H1 (cell line): ENCODE measurements around the gene ZFAND2B. TPM values are rescaled to one million over a fixed set of nuclear protein-coding genes. Genes with fewer than 3 reads are reported as not detected.

Experiments
- CTCF ChIA-PET: fragments of 300-600 bp; sonication (Branson Sonifier 250); formaldehyde crosslinking; loops from one replicate; lab custom pipeline; 2021; ENCODE audit not compliant: partially characterized antibody; lab: Charles Lee
- POLR2A ChIA-PET: fragments of 300-600 bp; sonication (Branson Sonifier 250); formaldehyde crosslinking; loops from one replicate; lab custom pipeline; 2021; ENCODE audit warnings: inconsistent platforms; ENCODE audit not compliant: partially characterized antibody; lab: Charles Lee
- DNase-seq, 2 experiments: peaks; one replicate each; pipeline versions ENCODE4 v3.0.0 to v3.0.0-alpha.2; 2010 to 2022; ENCODE audit warnings: low spot score in 2 of 2, low read depth in 1 of 2, mixed read lengths in 1 of 2
- FAIRE-seq: peaks from 2 replicates; lab custom pipeline; 2011; peaks lifted over from hg19 to GRCh38; lab: Jason Lieb, UNC
- H2AFZ ChIP-seq: 2 replicates; pipeline ENCODE4 v1.8.1; 2012; ENCODE audit warnings: low read length, inconsistent platforms
- H2AK5ac ChIP-seq: 2 replicates; pipeline ENCODE4 v1.6.1; 2013; ENCODE audit warnings: low read depth, low read length
- H2BK120ac ChIP-seq: replicated peaks from 2 replicates; pipeline ENCODE3; 2013; ENCODE audit warnings: low read depth, low read length, inconsistent platforms
- H2BK12ac ChIP-seq: 2 replicates; pipeline ENCODE4 v1.6.1; 2013; ENCODE audit warnings: low read depth, low read length
- H2BK15ac ChIP-seq: 2 replicates; pipeline ENCODE4 v1.6.1; 2013; ENCODE audit warnings: low read length
- H2BK20ac ChIP-seq: 2 replicates; pipeline ENCODE4 v1.6.1; 2013; ENCODE audit warnings: low read length
- H2BK5ac ChIP-seq: 2 replicates; pipeline ENCODE4 v1.6.1; 2013; ENCODE audit warnings: low read depth, low read length
- H3K14ac ChIP-seq: 2 replicates; pipeline ENCODE4 v1.6.1; 2013; ENCODE audit warnings: inconsistent platforms; ENCODE audit not compliant: insufficient read length
- H3K18ac ChIP-seq: 2 replicates; pipeline ENCODE4 v1.6.1; 2013; ENCODE audit warnings: low read length; ENCODE audit errors: extremely low read depth
- H3K23ac ChIP-seq: 2 replicates; pipeline ENCODE4 v1.6.1; 2013; ENCODE audit warnings: inconsistent platforms; ENCODE audit not compliant: insufficient read length
- H3K23me2 ChIP-seq: 2 replicates; pipeline ENCODE4 v1.6.1; 2013; ENCODE audit warnings: low read depth, low read length
- H3K27ac ChIP-seq: 2 replicates; pipeline ENCODE4 v1.6.1; 2011; ENCODE audit warnings: low read depth, low read length, inconsistent platforms
- H3K27me3 ChIP-seq, 4 experiments: replicated peaks in 1 of 4; 1 replicate in 1 of 4; 2 replicates in 3 of 4; pipeline versions ENCODE4 v1.6.1 to v1.8.1; 2011 to 2013; ENCODE audit warnings: low read length in 3 of 4, mild to moderate bottlenecking in 3 of 4, inconsistent platforms in 2 of 4, mixed read lengths in 2 of 4, moderate library complexity in 1 of 4; ENCODE audit not compliant: control insufficient read depth in 3 of 4, insufficient read depth in 3 of 4; ENCODE audit errors: extremely low read depth in 1 of 4
- H3K36me3 ChIP-seq, 4 experiments: 2 replicates each; pipeline versions ENCODE4 v1.6.1 to v1.8.1; 2011 to 2013; ENCODE audit warnings: mild to moderate bottlenecking in 4 of 4, low read length in 3 of 4, moderate library complexity in 2 of 4, control low read depth in 1 of 4, inconsistent platforms in 1 of 4; ENCODE audit not compliant: insufficient read depth in 4 of 4, control insufficient read depth in 2 of 4
- H3K4ac ChIP-seq: replicated peaks from 2 replicates; pipeline ENCODE3; 2013; ENCODE audit warnings: low read length, low read depth, mixed read lengths, inconsistent platforms; ENCODE audit not compliant: insufficient read length
- H3K4me1 ChIP-seq, 4 experiments: replicated peaks in 1 of 4; 1 replicate in 1 of 4; 2 replicates in 3 of 4; pipeline versions ENCODE4 v1.6.1 to v1.8.1; 2011 to 2013; ENCODE audit warnings: low read length in 3 of 4, inconsistent platforms in 2 of 4, mixed read lengths in 1 of 4; ENCODE audit not compliant: insufficient read depth in 4 of 4, control insufficient read depth in 3 of 4
- H3K4me2 ChIP-seq, 2 experiments: 2 replicates each; pipeline versions ENCODE4 v1.6.1 to v1.8.1; 2011 to 2013; ENCODE audit warnings: low read depth in 2 of 2, low read length in 2 of 2, control low read depth in 1 of 2, inconsistent platforms in 1 of 2, mild to moderate bottlenecking in 1 of 2; ENCODE audit not compliant: insufficient read depth in 1 of 2
- H3K4me3 ChIP-seq, 4 experiments: fragments of 200-600, 300-600 bp in 1 of 4; sonication (generic), shearing (Covaris generic), sonication (Bioruptor Twin) in 1 of 4; 2 replicates each; pipeline versions ENCODE4 v1.5.1 to v1.8.1; 2011 to 2016; ENCODE audit warnings: low read length in 4 of 4, low read depth in 3 of 4, control low read depth in 2 of 4, inconsistent platforms in 2 of 4, mild to moderate bottlenecking in 2 of 4, mixed read lengths in 1 of 4, moderate library complexity in 1 of 4; ENCODE audit not compliant: insufficient read depth in 2 of 4; ENCODE audit errors: extremely low read depth in 1 of 4
- H3K56ac ChIP-seq: replicated peaks from 2 replicates; pipeline ENCODE3; 2013; ENCODE audit warnings: low read depth, mild to moderate bottlenecking, mixed read lengths, low read length, inconsistent platforms; ENCODE audit not compliant: insufficient read length
- H3K79me1 ChIP-seq: 2 replicates; pipeline ENCODE4 v1.6.1; 2013; ENCODE audit warnings: low read depth, low read length, control low read depth
- H3K79me2 ChIP-seq, 2 experiments: 2 replicates each; pipeline versions ENCODE4 v1.6.1 to v1.8.1; 2012 to 2013; ENCODE audit warnings: low read length in 2 of 2, mild to moderate bottlenecking in 2 of 2, inconsistent platforms in 1 of 2; ENCODE audit not compliant: insufficient read depth in 2 of 2, control insufficient read depth in 1 of 2
- H3K9ac ChIP-seq, 4 experiments: replicated peaks in 1 of 4; 1 replicate in 1 of 4; 2 replicates in 3 of 4; pipeline versions ENCODE4 v1.6.1 to v1.8.1; 2011 to 2013; ENCODE audit warnings: low read depth in 3 of 4, low read length in 3 of 4, control low read depth in 2 of 4, mild to moderate bottlenecking in 2 of 4, moderate library complexity in 2 of 4, inconsistent platforms in 1 of 4; ENCODE audit errors: extremely low read depth in 1 of 4
- H3K9me3 ChIP-seq, 2 experiments: 2 replicates each; pipeline versions ENCODE4 v1.6.1 to v1.8.1; 2012 to 2013; ENCODE audit warnings: mild to moderate bottlenecking in 2 of 2, moderate library complexity in 2 of 2, control low read depth in 1 of 2, inconsistent platforms in 1 of 2, low read depth in 1 of 2, low read length in 1 of 2, mixed read lengths in 1 of 2; ENCODE audit not compliant: insufficient read depth in 2 of 2
- H4K20me1 ChIP-seq, 2 experiments: replicated peaks in 1 of 2; 2 replicates each; pipeline versions ENCODE3 to v1.8.1; 2011 to 2013; ENCODE audit warnings: inconsistent platforms in 2 of 2, low read length in 2 of 2, mild to moderate bottlenecking in 1 of 2; ENCODE audit not compliant: insufficient read depth in 2 of 2, control insufficient read depth in 1 of 2
- H4K5ac ChIP-seq: 2 replicates; pipeline ENCODE4 v1.6.1; 2013; ENCODE audit warnings: low read length, low read depth, mixed read lengths, inconsistent platforms; ENCODE audit not compliant: insufficient read length
- H4K8ac ChIP-seq: 2 replicates; pipeline ENCODE4 v1.8.0; 2013; ENCODE audit warnings: mild to moderate bottlenecking, moderate library complexity, low read length, inconsistent platforms; ENCODE audit not compliant: insufficient read depth; ENCODE audit errors: extremely low read depth
- H4K91ac ChIP-seq: replicated peaks from 2 replicates; pipeline ENCODE3; 2013; ENCODE audit warnings: low read length, mixed read lengths, inconsistent platforms; ENCODE audit not compliant: insufficient read length
- BRCA1 ChIP-seq: IDR thresholded peaks from 2 replicates; pipeline ENCODE4 v1.6.1; 2012; ENCODE audit warnings: low read depth, low read length, improper control_type of control experiment
- CBX5 ChIP-seq: fragments of 300-800, 300-1000 bp; sonication (generic); IDR thresholded peaks from 2 replicates; pipeline ENCODE4 v1.7.1; 2016; ENCODE audit warnings: antibody characterized with exemption, low read length, low read depth
- EZH2 ChIP-seq: fragments of 200-600 bp; sonication (generic); IDR thresholded peaks from 2 replicates; pipeline ENCODE4 v1.7.1; 2012; ENCODE audit warnings: low read depth, mild to moderate bottlenecking, moderate library complexity, low read length, inconsistent platforms; ENCODE audit not compliant: severe bottlenecking
- FOSL1 ChIP-seq: IDR thresholded peaks from 2 replicates; pipeline ENCODE4 v1.6.1; 2011; ENCODE audit warnings: mild to moderate bottlenecking, low read depth, low read length, moderate library complexity; ENCODE audit not compliant: insufficient read depth
- HDAC2 ChIP-seq, 2 experiments: fragments of 300-600 bp in 1 of 2; sonication (generic) in 1 of 2; IDR thresholded peaks; 2 replicates each; pipeline ENCODE4 v1.6.1; 2011 to 2012; ENCODE audit warnings: low read depth in 2 of 2, low read length in 2 of 2, mild to moderate bottlenecking in 2 of 2, moderate library complexity in 2 of 2, borderline replicate concordance in 1 of 2, inconsistent platforms in 1 of 2
- NANOG ChIP-seq: IDR thresholded peaks from 2 replicates; pipeline ENCODE4 v1.6.1; 2011; ENCODE audit warnings: low read length, low read depth, mild to moderate bottlenecking, inconsistent platforms; ENCODE audit not compliant: insufficient read depth, poor library complexity, severe bottlenecking
- POLR2A ChIP-seq, 2 experiments: IDR thresholded peaks; 1 replicate in 1 of 2; 2 replicates in 1 of 2; pipeline ENCODE4 v1.6.1; 2011; ENCODE audit warnings: low read depth in 2 of 2, low read length in 2 of 2, mild to moderate bottlenecking in 2 of 2; ENCODE audit errors: control extremely low read depth in 1 of 2
- RAD21 ChIP-seq, 2 experiments: IDR thresholded peaks in 1 of 2; conservative IDR thresholded peaks in 1 of 2; 2 replicates each; pipeline ENCODE4 v1.6.1; 2011; ENCODE audit warnings: low read depth in 2 of 2, low read length in 2 of 2, improper control_type of control experiment in 1 of 2, inconsistent platforms in 1 of 2, mild to moderate bottlenecking in 1 of 2, moderate library complexity in 1 of 2
- SP1 ChIP-seq: IDR thresholded peaks from 2 replicates; pipeline ENCODE4 v1.6.1; 2011; ENCODE audit warnings: low read depth, low read length
- SP2 ChIP-seq: IDR thresholded peaks from 2 replicates; pipeline ENCODE4 v1.6.1; 2012; ENCODE audit warnings: mild to moderate bottlenecking, low read length, inconsistent platforms
- WGBS, 2 experiments: shearing (Covaris generic) in 1 of 2; methylation state at CpG; one replicate each; pipeline versions ENCODE4 v1.1.6 to v1.1.7; 2013 to 2015; ENCODE audit warnings: low lambda C conversion rate in 2 of 2, mixed read lengths in 2 of 2, inconsistent platforms in 1 of 2, low coverage in 1 of 2, missing lambda C conversion rate in 1 of 2; ENCODE audit not compliant: insufficient replicate concordance in 2 of 2, insufficient coverage in 1 of 2, insufficient read length in 1 of 2; ENCODE audit errors: extremely low coverage in 1 of 2, missing lambda C conversion rate in 1 of 2; 5-methylcytosine and 5-hydroxymethylcytosine counted together
- polyA plus RNA-seq, 7 experiments: library from polyadenylated mRNA; depleted of rRNA in 3 of 7; stranded (reverse) in 5 of 7; unstranded in 2 of 7; fragments of >200 nt in 5 of 7; fragments of 200-250 nt in 2 of 7; gene quantifications; 1 replicate in 5 of 7; 2 replicates in 1 of 7; 4 replicates in 1 of 7; pipeline versions ENCODE4 v1.2.1 to v1.2.3, GENCODE V29; 2011 to 2013; ENCODE audit warnings: missing spikeins in 2 of 7, mixed read lengths in 2 of 7
- total RNA-seq: library from RNA; stranded (reverse); fragmentation: NEBNext Ultra II Directional; extraction: Animal tissue kit (Norgen Biotek cat#: 25700); gene quantifications from 2 replicates; pipeline ENCODE4 v1.2.1, GENCODE V29; 2021
- TF ChIP-seq, protein P1 (sequence below), 3 experiments: IDR thresholded peaks; 1 replicate in 2 of 3; 2 replicates in 1 of 3; pipeline versions ENCODE4 v1.5.1 to v1.6.1; 2011; ENCODE audit warnings: low read length in 3 of 3, mild to moderate bottlenecking in 3 of 3, inconsistent platforms in 2 of 3, low read depth in 1 of 3, moderate library complexity in 1 of 3; ENCODE audit not compliant: insufficient read depth in 1 of 3; ENCODE audit errors: control extremely low read depth in 1 of 3

The ZFAND2B gene
- total and polyA plus RNA-seq, 2 of the 8 experiments (the other 6 are each of a cell fraction or from before 2014, with no cell fraction given), result 16.0 to 17.9 TPM

DNA sequence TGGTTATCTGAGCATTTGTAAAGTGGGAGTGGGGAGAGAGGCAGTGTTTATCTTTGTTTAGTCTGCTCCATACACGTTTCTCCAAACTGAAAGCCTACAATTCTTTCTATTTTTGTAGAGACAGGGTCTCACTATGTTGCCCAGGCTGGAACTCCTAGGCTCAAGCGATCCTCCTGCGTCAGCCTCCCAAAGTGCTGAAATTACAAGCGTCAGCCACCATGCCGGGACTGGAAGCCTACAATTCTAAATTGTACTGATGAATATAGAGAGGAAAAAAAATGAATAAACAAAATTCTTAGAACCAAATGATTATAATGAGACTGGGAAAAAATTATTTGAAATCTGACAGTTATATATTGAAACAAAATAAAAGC, 1.4 kb upstream of the ZFAND2B start:
- no peak overlapping the region for H3K14ac ChIP-seq
- no peak for TF ChIP-seq SP2
- no peak for TF ChIP-seq POLR2A (IDR thresholded peaks at IDR 0.05; ENCODE audit: control extremely low read depth in 1 of 2, low read depth in 2 of 2, low read length in 2 of 2)
- no peak for TF ChIP-seq NANOG
- no peak for TF ChIP-seq RAD21 (IDR thresholded peaks at IDR 0.05 in 1 of 2, conservative IDR thresholded peaks at IDR 0.05 in 1 of 2; ENCODE audit: low read depth in 2 of 2, low read length in 2 of 2)
- no peak for TF ChIP-seq FOSL1
- no peak for TF ChIP-seq BRCA1
- no peak for TF ChIP-seq EZH2
- no peak for TF ChIP-seq HDAC2 (IDR thresholded peaks at IDR 0.05; ENCODE audit: borderline replicate concordance in 1 of 2, low read depth in 2 of 2, low read length in 2 of 2)
- TF ChIP-seq, protein P1, sequence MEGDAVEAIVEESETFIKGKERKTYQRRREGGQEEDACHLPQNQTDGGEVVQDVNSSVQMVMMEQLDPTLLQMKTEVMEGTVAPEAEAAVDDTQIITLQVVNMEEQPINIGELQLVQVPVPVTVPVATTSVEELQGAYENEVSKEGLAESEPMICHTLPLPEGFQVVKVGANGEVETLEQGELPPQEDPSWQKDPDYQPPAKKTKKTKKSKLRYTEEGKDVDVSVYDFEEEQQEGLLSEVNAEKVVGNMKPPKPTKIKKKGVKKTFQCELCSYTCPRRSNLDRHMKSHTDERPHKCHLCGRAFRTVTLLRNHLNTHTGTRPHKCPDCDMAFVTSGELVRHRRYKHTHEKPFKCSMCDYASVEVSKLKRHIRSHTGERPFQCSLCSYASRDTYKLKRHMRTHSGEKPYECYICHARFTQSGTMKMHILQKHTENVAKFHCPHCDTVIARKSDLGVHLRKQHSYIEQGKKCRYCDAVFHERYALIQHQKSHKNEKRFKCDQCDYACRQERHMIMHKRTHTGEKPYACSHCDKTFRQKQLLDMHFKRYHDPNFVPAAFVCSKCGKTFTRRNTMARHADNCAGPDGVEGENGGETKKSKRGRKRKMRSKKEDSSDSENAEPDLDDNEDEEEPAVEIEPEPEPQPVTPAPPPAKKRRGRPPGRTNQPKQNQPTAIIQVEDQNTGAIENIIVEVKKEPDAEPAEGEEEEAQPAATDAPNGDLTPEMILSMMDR (IDR thresholded peaks at IDR 0.05; ENCODE audit: control extremely low read depth in 1 of 3, insufficient read depth in 1 of 3, low read depth in 1 of 3, low read length in 3 of 3), result no peak
- TF ChIP-seq CBX5, result no peak
- no peak for TF ChIP-seq SP1
- no peak overlapping the region for H3K9ac ChIP-seq
- H2BK20ac ChIP-seq, result no peak overlapping the region
- H3K4ac ChIP-seq, result no peak overlapping the region
- H3K4me1 ChIP-seq, result peaks cover 0 to 6% (median 3%) of the 10 kb centered on the region in 4 experiments; a peak in 5 of 7 replicates
- H3K79me2 ChIP-seq, result no peaks in the 10 kb centered on the region
- H3K27ac ChIP-seq, result no peak overlapping the region
- H4K5ac ChIP-seq, result no peak overlapping the region
- H2BK120ac ChIP-seq, result no peak overlapping the region
- H3K79me1 ChIP-seq, result no peaks in the 10 kb centered on the region
- no peaks in the 10 kb centered on the region; a peak in 1 of 4 replicates for H3K9me3 ChIP-seq
- peaks cover 10% of the 10 kb centered on the region for H3K23me2 ChIP-seq
- H2BK5ac ChIP-seq, result no peak overlapping the region
- peaks cover 0 to 10% (median 0%) of the 10 kb centered on the region in 4 experiments; a peak in 3 of 8 replicates for H3K36me3 ChIP-seq
- DNase-seq (no peak), FAIRE-seq (no peak)
- no peak overlapping the region for H3K23ac ChIP-seq
- H3K4me2 ChIP-seq, result no peak overlapping the region; a peak in 1 of 4 replicates
- no peaks in the 10 kb centered on the region for H3K27me3 ChIP-seq
- no peak overlapping the region for H2AK5ac ChIP-seq
- no peak overlapping the region for H4K91ac ChIP-seq
- ChIA-PET POLR2A (interaction anchor here (2.0 to 6.1 kb wide), 3 partner anchors 9 to 34 kb away, joined by 7 to 101 read pairs (median 7); partner anchors contain the start of gene ABCB6), CTCF (interaction anchor here (0.6 to 2.0 kb wide), 6 partner anchors 14 to 307 kb away, joined by 3 to 6 read pairs (median 4); partner anchors contain the start of gene CNPPD1)
- no peak overlapping the region for H3K56ac ChIP-seq
- WGBS, 2 experiments, result 83% methylated on average over 5 of the region's 5 CpGs; no CpG with 5 or more reads in 1 of the 2 experiments
- H3K18ac ChIP-seq, result no peak overlapping the region
- H3K4me3 ChIP-seq, result no peak overlapping the region
- H2BK15ac ChIP-seq, result no peak overlapping the region
- no peak overlapping the region for H4K8ac ChIP-seq
- H2AFZ ChIP-seq, result no peak overlapping the region
- H2BK12ac ChIP-seq, result no peak overlapping the region
- H4K20me1 ChIP-seq, result peaks cover 0 to 2% of the 10 kb centered on the region in 2 experiments
